GM21825 (cell line): ENCODE results near the gene ABCC1.
"Not testable (repeated sequence)": the region's sequence is repeated elsewhere in the genome, so short reads cannot be mapped to it uniquely, and the experiment has no call there.

Experiments
- ATAC-seq: cut with Tn5 transposase; IDR thresholded peaks from one replicate; pipeline ENCODE4 v1.9.1; 2021; ENCODE audit warnings: mild to moderate bottlenecking, moderate library complexity; ENCODE audit not compliant: unreplicated experiment

Gene ABCC1

GRCh38 chr16:15966836-15967546 is 17.6 kb downstream of the ABCC1 start:
- ATAC-seq = no peak

- ATAC-seq = no peak
Observed at GRCh38 chr16:15967655-15968315, 18.4 kb downstream of the ABCC1 start.

- ATAC-seq = no peak
Observed at GRCh38 chr16:15970202-15970601, 20.8 kb downstream of the ABCC1 start.

GRCh38 chr16:15970743-15971439 is 21.5 kb downstream of the ABCC1 start:
- no peak for ATAC-seq

- ATAC-seq = no peak
Observed at GRCh38 chr16:15971440-15971815, 22.0 kb downstream of the ABCC1 start.

- ATAC-seq = no peak
Observed at GRCh38 chr16:15972046-15972868, 22.8 kb downstream of the ABCC1 start.

GRCh38 chr16:15973421-15973820 is 24.0 kb downstream of the ABCC1 start:
- no peak for ATAC-seq

- no peak for ATAC-seq
Observed at GRCh38 chr16:15974057-15974456, 24.6 kb downstream of the ABCC1 start.

GRCh38 chr16:15975172-15975571 is 25.8 kb downstream of the ABCC1 start:
- ATAC-seq = no peak

GRCh38 chr16:15976225-15976812 is 26.9 kb downstream of the ABCC1 start:
- ATAC-seq = no peak

- ATAC-seq = no peak
Observed at GRCh38 chr16:15976929-15977637, 27.7 kb downstream of the ABCC1 start.

GRCh38 chr16:15979801-15980200 is 30.4 kb downstream of the ABCC1 start:
- no peak for ATAC-seq

- ATAC-seq = no peak
Observed at GRCh38 chr16:15980329-15980728, 30.9 kb downstream of the ABCC1 start.

- ATAC-seq = no peak
Observed at GRCh38 chr16:15981382-15981781, 32.0 kb downstream of the ABCC1 start.

- ATAC-seq = not testable (repeated sequence)
Observed at GRCh38 chr16:15982194-15982915, 32.9 kb downstream of the ABCC1 start.

- no peak for ATAC-seq
Observed at GRCh38 chr16:15983898-15984297, 34.5 kb downstream of the ABCC1 start.

- ATAC-seq = no peak
Observed at GRCh38 chr16:15985144-15985543, 35.7 kb downstream of the ABCC1 start.

GRCh38 chr16:15986261-15986660 is 36.8 kb downstream of the ABCC1 start:
- ATAC-seq = no peak

GRCh38 chr16:15988268-15989013 is 39.0 kb downstream of the ABCC1 start:
- ATAC-seq = no peak
